ENCODE measurements around the gene STAG1.

- TF ChIP-seq EP300 (IDR thresholded peaks at IDR 0.05) = no peak
- TF ChIP-seq, protein P1, sequence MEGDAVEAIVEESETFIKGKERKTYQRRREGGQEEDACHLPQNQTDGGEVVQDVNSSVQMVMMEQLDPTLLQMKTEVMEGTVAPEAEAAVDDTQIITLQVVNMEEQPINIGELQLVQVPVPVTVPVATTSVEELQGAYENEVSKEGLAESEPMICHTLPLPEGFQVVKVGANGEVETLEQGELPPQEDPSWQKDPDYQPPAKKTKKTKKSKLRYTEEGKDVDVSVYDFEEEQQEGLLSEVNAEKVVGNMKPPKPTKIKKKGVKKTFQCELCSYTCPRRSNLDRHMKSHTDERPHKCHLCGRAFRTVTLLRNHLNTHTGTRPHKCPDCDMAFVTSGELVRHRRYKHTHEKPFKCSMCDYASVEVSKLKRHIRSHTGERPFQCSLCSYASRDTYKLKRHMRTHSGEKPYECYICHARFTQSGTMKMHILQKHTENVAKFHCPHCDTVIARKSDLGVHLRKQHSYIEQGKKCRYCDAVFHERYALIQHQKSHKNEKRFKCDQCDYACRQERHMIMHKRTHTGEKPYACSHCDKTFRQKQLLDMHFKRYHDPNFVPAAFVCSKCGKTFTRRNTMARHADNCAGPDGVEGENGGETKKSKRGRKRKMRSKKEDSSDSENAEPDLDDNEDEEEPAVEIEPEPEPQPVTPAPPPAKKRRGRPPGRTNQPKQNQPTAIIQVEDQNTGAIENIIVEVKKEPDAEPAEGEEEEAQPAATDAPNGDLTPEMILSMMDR (IDR thresholded peaks at IDR 0.05) = no peak
These were observed 73.2 kb downstream of the STAG1 start for GRCh38 chr3:136678981-136679380.
